Measurements from ENCODE around the gene LTC4S.
"Not testable (repeated sequence)": the region's sequence is repeated elsewhere in the genome, so short reads cannot be mapped to it uniquely, and the experiment has no call there.

The LTC4S gene

DNA sequence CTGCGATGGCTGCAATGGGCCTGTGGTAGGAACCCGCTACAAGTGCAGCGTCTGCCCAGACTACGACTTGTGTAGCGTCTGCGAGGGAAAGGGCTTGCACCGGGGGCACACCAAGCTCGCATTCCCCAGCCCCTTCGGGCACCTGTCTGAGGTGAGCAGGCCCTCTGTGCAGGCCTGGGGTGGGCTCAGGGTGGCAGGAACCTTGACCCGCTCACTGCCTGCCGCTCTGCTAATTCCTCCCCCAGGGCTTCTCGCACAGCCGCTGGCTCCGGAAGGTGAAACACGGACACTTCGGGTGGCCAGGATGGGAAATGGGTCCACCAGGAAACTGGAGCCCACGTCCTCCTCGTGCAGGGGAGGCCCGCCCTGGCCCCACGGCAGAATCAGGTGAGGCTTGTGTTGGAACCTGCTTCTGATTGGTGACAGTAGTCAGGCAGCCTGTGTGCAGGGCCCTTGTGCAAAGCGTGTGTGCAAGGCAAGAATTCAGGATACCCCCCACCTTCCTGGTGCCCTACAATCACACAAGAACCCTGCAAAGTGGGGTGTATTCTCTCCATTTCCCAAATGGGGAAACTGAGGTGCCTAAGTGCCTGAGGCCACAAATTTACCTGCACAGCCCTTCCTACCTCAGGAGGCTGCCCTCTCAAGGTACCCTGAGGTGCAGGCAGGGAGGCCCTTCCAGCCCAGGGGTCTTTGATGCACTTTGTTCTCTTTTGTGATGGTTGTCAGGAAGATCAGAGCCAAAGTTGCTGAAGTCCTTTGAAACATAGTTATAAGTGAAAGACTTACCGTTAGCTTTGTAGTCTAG, 30.4 kb downstream of the LTC4S start:
- DNase-seq (ENCODE audit: low read depth, low spot score): no peak

DNA sequence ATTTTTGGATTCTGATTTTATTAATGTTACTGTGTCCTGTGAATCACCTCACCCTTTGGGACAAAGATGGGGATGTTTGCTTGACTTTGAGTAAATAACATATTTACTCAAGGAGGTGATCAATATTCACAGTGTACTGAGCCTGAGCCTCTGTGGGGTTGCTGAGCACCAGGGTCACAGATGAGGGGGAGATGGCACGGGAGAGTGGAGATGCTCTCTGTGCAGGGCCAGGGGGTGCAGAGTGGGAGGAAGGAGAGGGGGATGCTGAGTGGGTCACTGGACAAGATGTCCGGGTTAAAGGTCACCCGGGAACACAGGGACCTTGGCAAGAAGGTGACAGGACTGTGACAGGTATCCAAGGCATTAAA, 30.9 kb downstream of the LTC4S start:
- no peak for DNase-seq (ENCODE audit: low read depth, low spot score)

DNA sequence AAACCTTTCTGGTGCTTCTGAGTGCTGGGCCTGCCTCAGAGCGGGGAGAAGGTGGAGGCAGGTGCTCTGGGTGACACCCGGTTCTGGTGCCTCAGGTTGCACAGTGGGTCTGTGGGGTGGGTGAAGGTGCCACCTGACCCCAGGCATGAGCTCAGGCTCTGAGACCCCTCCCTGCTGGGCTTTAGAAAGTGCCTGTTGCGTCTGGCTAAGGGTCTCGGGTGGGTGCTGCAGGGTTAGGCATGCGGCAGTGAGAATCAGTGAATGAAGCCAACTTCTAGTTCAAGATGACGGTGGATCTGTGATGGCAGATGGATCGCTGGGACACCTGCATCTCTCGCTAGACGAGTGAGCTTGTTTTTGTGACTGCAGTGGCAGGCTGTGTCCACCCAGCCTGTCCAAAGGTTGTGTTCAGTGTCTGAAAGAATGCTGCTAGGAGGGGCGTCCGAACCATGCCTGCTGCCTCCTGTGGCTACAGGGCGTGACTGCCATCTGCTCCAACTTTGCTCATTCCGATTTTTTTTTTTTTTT, 31.9 kb downstream of the LTC4S start:
- no peak for DNase-seq (ENCODE audit: low read depth, low spot score)

DNA sequence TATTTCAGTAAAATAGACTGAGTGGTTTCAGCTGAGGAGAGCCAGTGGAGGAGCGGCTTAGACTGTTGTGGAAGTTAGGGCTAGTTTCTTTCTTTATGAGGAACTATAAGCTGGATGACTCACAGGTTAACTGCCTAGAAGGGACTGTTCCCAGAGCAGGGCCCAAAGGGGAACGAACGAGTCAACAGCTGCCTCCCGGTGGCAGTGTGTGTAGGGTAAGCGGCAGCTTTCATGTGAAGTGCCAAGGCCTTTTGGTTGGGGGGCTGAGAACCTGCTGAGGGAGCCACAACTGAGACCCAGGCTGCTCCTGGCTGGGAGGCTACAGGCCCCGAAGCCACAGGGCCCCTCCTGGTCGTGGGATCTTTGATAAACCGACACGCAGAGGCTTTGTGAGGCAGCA, 33.9 kb downstream of the LTC4S start:
- DNase-seq (ENCODE audit: low read depth, low spot score): no peak

DNA sequence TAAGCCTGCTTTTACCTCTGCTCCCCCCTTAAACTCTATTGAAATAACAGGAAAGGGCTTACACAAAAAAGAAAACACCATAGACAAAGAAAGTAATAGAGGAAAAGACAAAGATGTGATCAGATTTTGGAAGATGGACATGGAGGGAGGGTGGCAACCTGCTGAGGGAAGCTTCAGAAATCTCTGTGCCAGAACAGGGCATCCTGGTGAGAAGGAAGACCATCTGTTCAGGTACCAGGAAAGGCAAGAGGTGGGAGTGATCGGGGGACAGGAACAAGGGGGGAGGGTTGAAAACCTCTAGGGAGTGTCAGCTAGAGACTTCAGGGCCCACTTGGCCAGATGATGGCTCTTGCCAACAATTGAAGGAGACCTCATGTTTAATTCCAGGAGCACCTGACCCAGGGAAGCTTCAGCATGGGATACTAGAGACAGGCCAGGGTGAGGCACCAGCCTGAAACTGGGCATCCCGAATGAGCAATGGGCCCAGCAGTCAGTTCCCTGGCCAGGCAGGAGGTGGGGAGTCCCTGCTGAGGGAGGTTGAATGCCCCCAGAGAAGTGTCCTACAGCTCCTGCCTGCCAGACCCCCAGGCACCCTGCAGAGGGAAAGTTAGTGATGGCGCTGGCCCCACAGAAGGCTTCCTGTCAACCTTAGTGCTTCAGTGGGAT, 35.1 kb downstream of the LTC4S start:
- no peak for DNase-seq (ENCODE audit: low read depth, low spot score)

DNA sequence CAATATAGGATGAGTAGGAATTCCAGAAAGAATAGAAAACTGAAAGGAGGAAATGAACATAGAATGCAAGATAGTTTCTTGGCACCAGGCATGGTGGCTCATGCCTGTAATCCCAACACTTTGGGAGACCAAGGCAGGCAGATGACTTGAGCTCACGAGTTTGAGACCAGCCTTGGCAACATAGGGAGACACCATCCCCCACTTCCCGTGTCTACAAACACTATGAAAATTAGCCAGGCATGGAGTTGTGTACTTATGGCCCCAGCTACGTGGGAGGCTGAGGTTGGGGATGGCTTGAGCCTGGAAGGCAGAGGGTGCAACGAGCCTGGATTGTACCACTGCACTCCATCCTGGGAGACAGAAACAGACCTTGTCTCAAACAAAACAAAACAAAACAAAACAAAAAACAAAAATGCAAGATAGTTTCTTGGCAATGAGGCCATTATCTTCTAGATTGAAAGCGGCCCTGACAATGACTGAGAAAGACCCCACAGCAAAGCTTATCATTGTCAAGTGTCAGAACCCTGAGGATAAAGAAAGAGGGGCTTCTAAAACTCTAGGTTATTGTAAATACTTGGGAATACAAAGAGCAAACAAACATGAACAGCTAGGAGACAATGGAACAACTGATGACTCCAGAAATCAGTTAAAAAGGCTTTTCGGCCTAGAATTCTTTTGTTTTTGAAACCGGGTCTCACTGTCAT, 36.1 kb downstream of the LTC4S start:
- no peak for DNase-seq (ENCODE audit: low read depth, low spot score)

DNA sequence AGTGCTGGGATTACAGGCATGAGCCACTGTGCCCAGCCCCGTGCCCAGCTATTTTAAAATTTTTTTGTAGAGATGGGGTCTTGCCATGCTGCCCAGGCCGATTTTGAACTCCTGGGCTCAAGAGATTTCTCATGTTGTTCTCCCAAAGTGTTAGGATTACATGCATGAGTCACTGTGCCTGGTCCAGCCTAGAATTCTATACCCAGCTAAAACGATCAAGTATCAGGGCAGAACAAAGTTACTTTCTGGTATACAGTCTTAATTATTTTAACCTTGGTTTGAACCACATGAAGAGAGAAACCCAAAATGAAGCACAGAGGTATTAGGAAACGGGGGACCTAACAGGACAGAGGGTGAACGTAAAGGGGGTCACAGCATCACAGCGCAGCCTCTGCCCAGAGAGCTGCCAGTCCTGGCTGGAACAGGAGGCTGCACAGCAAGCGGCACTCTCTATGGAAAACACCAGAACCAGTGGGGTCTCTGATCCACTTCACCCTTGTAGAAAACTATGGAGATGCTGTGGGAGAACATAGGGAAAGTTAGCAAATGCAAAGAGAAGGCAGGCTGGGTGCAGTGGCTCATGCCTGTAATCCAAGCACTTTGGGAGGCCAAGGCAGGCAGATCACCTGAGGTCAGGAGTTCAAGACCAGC, 37.2 kb downstream of the LTC4S start:
- no peak for DNase-seq (ENCODE audit: low read depth, low spot score)

DNA sequence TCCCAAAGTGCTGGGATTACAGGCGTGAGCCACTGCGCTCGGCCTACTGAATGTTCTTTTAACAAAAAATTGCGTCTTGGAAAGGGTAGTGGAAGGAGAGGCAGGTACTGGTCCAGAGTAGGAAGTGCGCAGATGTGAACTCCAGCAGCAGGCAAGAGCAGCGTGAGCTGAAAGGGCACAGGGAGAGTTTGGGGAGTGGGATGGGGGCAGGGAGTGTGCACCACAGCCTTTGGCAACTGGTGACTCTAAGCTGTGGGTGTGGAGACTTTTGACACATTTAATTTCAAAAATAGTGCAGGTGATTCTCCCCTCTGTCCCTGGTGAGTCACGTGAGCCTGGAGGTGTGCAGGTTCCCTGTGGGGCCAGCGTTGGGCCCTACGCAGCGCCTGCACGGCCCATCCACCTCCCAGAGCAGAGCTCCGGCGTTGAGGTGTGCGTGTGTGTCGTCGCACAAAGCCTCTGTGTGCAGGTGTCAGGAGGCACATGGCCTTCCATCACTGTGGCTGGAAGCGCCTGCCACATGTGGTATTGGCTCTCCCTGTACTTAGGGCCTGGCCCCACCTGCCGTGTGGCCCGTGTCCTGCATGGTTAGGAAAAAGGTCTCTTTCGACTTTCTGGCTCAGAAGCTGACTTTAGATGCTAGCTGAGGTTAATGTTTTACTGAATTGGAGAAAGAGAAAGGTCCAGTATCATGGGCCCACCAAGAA, 38.4 kb downstream of the LTC4S start:
- DNase-seq (ENCODE audit: low read depth, low spot score): no peak

DNA sequence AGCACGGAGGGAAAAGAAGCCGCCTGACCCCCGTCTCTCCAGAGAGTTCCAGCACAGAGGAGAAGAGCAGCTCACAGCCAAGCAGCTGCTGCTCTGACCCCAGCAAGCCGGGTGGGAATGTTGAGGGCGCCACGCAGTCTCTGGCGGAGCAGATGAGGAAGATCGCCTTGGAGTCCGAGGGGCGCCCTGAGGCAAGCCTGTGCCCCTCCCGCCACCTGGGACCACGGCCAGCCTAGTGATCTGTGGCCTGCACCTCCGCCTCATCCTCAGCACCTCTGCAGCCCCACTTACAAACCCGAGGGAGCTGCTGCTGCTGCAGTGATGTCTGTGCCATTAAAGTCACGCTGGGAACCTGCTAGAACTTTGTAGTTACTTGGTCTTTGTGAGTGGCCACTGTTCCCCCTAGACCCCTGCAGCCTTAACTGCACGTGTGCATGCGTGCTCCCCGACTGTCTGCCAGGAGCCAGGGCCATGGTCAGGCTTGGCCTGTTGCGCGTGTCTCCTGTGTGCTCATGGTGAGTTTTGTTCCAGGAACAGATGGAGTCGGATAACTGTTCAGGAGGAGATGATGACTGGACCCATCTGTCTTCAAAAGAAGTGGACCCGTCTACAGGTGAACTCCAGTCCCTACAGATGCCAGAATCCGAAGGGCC, 39.4 kb downstream of the LTC4S start:
- DNase-seq (ENCODE audit: low read depth, low spot score): no peak

DNA sequence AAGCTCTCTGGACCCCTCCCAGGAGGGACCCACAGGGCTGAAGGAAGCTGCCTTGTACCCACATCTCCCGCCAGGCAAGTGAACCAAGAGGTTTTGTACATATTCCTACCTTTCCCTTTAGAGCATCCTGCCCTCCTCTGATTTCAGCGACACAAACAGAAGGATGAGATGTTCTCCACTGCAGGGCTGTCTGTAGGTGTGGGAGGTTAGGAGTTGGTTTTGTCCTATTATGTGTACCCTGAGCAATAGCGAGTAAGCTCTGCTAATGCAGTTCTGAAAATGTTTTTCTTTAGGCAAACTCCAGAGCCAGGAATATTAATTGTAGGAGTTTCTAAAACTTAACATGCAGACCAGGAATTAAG, 39.9 kb downstream of the LTC4S start:
- DNase-seq (ENCODE audit: low read depth, low spot score): no peak

DNA sequence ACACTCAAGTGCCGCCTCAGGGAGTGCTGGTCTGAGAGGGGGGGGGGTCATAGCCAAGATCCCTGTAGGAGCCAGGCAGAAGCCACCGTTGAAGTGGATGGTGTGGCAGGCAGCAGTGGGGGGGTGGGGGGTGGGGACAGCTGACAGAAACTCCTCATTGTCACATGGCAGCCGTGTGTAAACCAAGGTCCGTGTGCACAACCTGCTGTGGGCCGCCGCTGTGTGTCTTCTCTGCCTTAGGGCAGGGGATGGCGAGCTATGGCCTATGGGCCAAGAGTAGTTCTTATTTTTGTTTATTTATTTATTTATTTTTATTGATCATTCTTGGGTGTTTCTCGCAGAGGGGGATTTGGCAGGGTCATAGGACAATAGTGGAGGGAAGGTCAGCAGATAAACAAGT, 40.3 kb downstream of the LTC4S start:
- no peak for DNase-seq (ENCODE audit: low read depth, low spot score)

DNA sequence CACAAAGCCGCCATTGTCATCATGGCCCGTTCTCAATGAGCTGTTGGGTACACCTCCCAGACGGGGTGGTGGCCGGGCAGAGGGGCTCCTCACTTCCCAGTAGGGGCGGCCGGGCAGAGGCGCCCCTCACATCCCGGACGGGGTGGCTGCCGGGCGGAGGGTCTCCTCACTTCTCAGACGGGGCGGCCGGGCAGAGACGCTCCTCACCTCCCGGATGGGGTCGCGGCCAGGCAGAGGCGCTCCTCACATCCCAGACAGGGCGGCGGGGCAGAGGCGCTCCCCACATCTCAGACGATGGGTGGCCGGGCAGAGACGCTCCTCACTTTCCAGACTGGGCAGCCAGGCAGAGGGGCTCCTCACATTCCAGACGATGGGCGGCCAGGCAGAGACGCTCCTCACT, 41.1 kb downstream of the LTC4S start:
- not testable (repeated sequence) for DNase-seq (ENCODE audit: low read depth, low spot score)

DNA sequence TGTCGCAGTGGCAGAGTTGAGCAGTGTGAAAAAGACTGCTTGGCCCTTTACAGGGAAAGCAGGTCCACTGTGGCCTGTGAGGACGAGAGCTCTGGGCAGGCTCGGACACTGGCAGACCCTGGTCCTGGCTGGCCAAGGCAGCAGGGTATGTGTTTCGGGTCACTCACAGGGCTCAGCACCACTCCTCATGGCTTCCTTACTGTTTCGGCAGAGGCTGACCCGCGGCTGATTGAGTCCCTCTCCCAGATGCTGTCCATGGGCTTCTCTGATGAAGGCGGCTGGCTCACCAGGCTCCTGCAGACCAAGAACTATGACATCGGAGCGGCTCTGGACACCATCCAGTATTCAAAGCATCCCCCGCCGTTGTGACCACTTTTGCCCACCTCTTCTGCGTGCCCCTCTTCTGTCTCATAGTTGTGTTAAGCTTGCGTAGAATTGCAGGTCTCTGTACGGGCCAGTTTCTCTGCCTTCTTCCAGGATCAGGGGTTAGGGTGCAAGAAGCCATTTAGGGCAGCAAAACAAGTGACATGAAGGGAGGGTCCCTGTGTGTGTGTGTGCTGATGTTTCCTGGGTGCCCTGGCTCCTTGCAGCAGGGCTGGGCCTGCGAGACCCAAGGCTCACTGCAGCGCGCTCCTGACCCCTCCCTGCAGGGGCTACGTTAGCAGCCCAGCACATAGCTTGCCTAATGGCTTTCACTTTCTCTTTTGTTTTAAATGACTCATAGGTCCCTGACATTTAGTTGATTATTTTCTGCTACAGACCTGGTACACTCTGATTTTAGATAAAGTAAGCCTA, 42.6 kb downstream of the LTC4S start:
- DNase-seq (ENCODE audit: low read depth, low spot score): no peak

DNA sequence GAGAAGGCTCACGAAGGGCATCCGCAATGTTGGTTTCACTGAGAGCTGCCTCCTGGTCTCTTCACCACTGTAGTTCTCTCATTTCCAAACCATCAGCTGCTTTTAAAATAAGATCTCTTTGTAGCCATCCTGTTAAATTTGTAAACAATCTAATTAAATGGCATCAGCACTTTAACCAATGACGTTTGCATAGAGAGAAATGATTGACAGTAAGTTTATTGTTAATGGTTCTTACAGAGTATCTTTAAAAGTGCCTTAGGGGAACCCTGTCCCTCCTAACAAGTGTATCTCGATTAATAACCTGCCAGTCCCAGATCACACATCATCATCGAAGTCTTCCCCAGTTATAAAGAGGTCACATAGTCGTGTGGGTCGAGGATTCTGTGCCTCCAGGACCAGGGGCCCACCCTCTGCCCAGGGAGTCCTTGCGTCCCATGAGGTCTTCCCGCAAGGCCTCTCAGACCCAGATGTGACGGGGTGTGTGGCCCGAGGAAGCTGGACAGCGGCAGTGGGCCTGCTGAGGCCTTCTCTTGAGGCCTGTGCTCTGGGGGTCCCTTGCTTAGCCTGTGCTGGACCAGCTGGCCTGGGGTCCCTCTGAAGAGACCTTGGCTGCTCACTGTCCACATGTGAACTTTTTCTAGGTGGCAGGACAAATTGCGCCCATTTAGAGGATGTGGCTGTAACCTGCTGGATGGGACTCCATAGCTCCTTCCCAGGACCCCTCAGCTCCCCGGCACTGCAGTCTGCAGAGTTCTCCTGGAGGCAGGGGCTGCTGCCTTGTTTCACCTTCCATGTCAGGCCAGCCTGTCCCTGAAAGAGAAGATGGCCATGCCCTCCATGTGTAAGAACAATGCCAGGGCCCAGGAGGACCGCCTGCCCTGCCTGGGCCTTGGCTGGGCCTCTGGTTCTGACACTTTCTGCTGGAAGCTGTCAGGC, 43.6 kb downstream of the LTC4S start:
- DNase-seq (ENCODE audit: low read depth, low spot score): no peak

DNA sequence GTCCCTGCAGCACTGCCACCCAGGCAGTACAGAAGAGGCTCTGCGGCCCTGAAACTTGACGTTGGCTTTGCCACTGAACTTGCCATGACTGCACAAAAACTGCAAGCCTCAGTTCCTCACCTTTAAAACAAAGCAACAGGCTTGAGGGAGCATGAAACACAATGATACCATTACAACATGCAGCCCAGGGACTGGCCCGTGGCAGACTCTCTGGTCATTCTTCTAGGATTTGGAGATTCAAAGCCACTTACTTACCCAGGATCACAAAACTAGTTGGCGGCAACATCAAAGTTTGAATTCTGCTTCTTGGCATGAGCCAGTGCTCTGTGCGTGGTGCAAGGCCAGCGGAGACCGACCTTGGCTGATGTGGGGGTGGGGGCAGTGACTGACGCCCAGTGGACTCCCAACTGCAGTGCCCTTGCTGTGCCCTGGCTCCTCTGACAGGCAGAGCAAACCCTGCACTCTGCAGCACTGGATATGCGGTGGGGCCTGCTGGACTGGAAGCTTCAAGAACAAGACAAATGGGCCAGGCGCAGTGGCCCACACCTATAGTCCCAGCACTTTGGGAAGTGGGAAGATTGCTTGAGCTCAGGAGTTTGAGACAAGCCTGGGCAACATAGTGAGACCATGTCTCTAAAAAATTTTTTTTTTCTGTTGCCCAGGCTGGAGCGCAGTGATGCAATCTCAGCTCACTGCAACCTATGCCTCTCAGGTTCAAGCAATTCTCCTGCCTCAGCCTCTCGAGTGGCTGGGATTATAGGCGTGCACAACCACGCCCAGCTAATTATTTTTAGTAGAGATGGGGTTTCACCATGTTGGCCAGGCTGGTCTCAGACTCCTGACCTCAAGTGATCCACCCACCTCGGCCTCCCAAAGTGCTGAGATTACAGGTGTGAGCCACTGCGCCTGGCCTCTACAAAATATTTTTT, 45.8 kb downstream of the LTC4S start:
- DNase-seq (ENCODE audit: low read depth, low spot score): no peak

DNA sequence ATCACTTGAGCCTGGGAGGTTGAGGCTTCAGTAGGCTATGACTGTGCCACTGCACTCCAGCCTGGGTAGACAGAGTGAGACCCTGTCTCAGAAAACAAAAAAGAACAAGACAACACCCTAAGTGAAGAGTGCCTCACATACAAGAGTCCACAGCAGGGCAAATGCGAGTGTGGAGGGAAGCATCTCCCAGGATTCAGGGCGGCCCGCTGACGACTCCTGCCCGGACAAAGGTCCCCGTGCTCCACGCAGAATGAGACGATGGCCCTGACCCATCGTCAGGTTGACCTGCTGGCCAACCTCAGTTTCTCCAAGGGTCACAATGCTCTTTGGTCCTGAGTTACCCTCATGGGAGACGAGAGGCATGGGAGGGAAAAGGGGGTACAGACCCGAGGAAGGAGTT, 46.5 kb downstream of the LTC4S start:
- DNase-seq (ENCODE audit: low read depth, low spot score): no peak

DNA sequence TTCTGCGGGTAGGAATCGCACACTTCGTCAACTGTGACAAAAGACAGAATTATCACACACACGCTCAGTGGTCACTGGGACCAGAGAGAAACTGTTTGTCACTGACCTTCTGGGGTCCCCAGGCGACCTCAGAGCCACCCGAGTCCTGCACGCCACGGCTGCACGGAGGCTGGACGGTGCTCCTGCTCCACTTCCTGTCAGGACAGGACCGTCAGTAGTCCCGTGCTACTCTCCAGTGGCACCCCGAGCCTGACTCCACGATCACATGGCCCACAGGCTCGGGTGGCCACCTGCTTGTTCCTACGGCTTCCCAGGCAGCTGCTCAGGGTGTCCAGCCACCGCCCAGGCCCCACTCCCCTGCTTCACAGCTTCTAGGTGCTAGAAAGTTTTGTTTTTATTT, 47.0 kb downstream of the LTC4S start:
- no peak for DNase-seq (ENCODE audit: low read depth, low spot score)

DNA sequence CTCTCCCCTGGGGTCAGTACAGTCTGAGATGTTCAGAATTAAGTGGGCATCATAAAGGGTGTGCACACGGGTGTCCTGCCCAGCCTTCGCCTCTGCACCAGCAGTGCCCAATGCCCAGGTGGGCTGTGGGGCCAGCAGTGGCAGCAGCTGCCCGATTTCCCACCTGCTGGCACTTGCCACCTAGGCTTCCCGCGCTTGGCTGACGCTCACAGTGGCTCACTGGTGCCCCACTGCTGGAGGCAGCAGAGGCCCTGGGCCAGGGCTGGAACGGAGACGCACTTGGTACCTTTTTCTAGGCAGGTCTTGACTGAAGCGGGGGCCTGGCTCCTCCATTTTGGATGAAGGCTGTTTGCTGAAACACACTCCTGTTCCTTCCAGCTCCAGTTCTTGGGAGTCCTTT, 47.8 kb downstream of the LTC4S start:
- no peak for DNase-seq (ENCODE audit: low read depth, low spot score)
